Bronchial epithelial cell (primary cell): Measurements from ENCODE around the gene SLC27A1. TPM values are rescaled to one million over a fixed set of nuclear protein-coding genes. Genes with fewer than 3 reads are reported as not detected.

Source experiments
- DNase-seq: peaks from one replicate; pipeline ENCODE4 v3.0.0-alpha.2; 2010; ENCODE audit warnings: low read depth
- FAIRE-seq: peaks from 2 replicates; lab custom pipeline; 2011; peaks lifted over from hg19 to GRCh38; lab: Jason Lieb, UNC
- H3K27me3 ChIP-seq: 2 replicates; pipeline ENCODE4 v1.5.1; 2011; ENCODE audit warnings: low read length; ENCODE audit not compliant: control insufficient read depth, insufficient read depth
- H3K36me3 ChIP-seq: 2 replicates; pipeline ENCODE4 v1.5.1; 2011; ENCODE audit warnings: low read length; ENCODE audit not compliant: control insufficient read depth, insufficient read depth
- H3K4me3 ChIP-seq: 2 replicates; pipeline ENCODE4 v1.5.1; 2011; ENCODE audit warnings: mild to moderate bottlenecking, low read depth, low read length, control low read depth
- total RNA-seq: library from RNA; depleted of rRNA; stranded (reverse); fragments of >200 nt; gene quantifications from 2 replicates; pipeline ENCODE4 v1.2.1, GENCODE V29; 2014
- TF ChIP-seq, protein P1 (sequence below): IDR thresholded peaks from 2 replicates; pipeline ENCODE4 v1.5.1; 2011; ENCODE audit warnings: mild to moderate bottlenecking, moderate library complexity, low read length, control low read depth, inconsistent platforms; ENCODE audit not compliant: insufficient read depth, severe bottlenecking

The SLC27A1 gene
- 5.9 and 7.9 TPM in 2 replicates for total RNA-seq

DNA sequence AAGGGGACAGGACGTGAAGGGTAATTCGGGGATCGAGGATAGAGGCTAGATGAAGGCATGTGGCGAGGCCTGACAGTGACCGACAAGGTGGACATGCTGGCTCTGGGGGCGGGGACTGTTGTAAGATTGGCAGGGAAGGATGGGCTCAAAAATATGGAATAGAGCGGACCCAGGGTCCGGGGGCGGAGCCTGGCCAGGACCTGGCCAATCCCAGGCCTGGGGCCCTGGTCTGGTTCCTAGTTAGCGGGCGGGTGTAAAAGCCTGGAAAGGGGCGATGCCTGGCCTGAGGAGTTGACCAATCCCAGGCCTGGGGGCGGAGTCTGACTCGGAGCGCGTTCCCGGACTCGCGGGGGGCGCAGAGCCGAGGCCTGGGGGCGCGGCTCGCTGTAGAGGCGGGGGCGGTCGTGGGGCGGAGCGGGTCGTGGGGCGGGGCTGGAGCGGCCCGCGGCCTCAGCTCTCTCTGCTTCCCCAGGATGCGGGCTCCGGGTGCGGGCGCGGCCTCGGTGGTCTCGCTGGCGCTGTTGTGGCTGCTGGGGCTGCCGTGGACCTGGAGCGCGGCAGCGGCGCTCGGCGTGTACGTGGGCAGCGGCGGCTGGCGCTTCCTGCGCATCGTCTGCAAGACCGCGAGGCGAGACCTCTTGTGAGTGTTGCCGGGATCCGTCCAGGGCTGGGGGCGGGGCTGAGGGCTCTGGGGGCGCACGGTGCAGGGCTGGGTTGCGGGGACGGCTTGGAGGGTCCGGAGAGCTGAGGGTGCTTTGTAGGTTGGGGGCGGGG lies at the start of gene SLC27A1:
Gene SLC27A1 (plus strand): TSS at position 457 of the 774 bp plus-strand sequence. CDS start 17 bp downstream, at position 474.
- Histone ChIP-seq H3K27me3 (no peaks in the 10 kb centered on the region), H3K4me3 (peak within 1 kb of the TSS; percentile 84), H3K36me3 (no peaks in the 10 kb centered on the region)
- TF ChIP-seq, protein P1, sequence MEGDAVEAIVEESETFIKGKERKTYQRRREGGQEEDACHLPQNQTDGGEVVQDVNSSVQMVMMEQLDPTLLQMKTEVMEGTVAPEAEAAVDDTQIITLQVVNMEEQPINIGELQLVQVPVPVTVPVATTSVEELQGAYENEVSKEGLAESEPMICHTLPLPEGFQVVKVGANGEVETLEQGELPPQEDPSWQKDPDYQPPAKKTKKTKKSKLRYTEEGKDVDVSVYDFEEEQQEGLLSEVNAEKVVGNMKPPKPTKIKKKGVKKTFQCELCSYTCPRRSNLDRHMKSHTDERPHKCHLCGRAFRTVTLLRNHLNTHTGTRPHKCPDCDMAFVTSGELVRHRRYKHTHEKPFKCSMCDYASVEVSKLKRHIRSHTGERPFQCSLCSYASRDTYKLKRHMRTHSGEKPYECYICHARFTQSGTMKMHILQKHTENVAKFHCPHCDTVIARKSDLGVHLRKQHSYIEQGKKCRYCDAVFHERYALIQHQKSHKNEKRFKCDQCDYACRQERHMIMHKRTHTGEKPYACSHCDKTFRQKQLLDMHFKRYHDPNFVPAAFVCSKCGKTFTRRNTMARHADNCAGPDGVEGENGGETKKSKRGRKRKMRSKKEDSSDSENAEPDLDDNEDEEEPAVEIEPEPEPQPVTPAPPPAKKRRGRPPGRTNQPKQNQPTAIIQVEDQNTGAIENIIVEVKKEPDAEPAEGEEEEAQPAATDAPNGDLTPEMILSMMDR, result no peak
- DNase-seq, result peak; percentile 94
- FAIRE-seq, result peak; percentile 52

DNA sequence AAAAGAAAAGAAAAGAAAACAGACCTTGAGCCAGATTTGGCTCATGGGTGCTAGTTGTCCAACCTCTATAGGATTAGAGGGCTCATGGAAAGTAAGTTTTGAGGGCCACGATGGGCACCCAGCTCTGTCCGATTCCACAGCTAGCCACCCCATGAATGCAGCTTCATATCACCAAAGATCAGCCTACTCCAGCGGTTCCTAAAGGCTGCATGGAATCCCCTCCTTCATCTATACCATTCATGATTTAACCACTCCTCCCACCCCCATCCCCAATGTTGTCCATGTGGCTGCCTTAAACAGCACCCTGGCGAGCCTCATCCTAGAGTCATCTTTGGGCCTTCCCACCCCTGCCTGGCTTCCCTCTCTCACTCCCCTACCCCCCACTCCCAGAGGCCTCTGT lies 48.4 kb upstream of the SLC27A1 start:
- H3K36me3 ChIP-seq, result peaks cover 3% of the 10 kb centered on the region
- no peak overlapping the region for H3K4me3 ChIP-seq
- no peaks in the 10 kb centered on the region for H3K27me3 ChIP-seq
- FAIRE-seq, result no peak
- TF ChIP-seq, protein P1, result no peak
- no peak for DNase-seq

DNA sequence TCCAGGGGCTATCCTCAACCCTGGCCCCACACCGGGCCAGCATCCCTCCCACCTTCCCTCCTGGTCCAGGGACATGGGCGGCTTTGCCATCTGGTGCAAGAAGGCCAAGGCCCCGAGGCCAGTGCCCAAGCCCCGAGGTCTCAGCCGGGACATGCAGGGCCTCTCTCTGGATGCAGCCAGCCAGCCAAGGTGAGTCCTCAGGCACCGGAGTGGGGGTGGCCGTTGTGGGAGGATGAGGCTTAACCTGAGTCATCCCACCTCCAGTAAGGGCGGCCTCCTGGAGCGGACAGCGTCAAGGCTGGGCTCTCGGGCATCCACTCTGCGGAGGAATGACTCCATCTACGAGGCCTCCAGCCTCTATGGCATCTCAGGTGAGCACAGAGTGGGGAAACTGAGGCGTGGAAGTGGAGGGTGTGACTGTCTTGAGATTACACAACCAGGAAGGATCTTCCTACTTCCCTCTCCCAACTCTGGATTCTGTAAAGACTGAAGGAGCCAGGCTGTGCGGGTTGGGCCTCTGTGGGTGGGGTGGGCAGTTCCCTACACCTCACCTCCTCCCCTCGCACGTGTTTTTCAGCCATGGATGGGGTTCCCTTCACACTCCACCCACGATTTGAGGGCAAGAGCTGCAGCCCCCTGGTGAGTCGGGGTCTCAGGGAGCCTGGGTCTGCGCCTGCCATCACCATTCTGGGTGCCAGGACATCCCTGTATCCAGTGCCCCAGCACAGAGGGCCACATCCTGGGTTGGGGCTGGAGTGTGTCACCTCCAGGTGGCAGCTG lies 46.7 kb upstream of the SLC27A1 start:
- DNase-seq, result no peak
- H3K36me3 ChIP-seq, result peaks cover 3% of the 10 kb centered on the region
- no peak overlapping the region for H3K4me3 ChIP-seq
- no peaks in the 10 kb centered on the region for H3K27me3 ChIP-seq
- no peak for FAIRE-seq
- TF ChIP-seq, protein P1, result no peak

DNA sequence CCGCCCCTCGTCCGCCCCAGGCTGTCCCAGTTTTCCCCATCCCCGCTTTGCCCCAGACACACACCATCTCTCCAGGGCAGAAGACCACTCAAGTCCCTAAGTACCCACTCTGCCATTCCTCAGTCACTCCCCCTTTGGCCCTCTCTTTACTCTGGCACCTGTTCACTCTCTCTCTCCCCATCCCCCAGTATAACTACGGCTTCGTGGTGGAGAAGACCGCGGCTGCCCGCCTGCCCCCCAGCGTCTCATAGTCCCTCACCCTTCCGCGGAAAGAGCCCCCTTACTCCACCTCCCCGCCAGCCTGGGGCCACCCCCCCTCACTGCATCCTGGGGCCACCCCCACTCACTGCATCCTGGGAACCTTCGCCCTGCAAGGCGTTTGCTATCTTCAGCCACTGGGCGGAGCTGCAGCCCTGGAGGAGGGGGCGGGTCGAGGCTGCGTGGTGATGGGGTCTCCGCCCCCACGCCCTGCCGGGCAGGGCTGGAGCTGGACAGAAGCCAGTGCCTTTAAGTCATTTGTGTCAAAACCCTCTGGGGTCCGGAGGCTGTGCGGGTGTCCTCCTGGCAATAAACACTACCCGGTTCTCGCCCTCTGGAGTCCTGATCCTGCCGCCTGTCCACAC lies 45.5 kb upstream of the SLC27A1 start:
- DNase-seq (no peak), FAIRE-seq (no peak)
- H3K27me3 ChIP-seq, result no peaks in the 10 kb centered on the region
- no peak overlapping the region for H3K4me3 ChIP-seq
- H3K36me3 ChIP-seq, result peaks cover 3% of the 10 kb centered on the region
- TF ChIP-seq, protein P1, result peak; percentile 63

DNA sequence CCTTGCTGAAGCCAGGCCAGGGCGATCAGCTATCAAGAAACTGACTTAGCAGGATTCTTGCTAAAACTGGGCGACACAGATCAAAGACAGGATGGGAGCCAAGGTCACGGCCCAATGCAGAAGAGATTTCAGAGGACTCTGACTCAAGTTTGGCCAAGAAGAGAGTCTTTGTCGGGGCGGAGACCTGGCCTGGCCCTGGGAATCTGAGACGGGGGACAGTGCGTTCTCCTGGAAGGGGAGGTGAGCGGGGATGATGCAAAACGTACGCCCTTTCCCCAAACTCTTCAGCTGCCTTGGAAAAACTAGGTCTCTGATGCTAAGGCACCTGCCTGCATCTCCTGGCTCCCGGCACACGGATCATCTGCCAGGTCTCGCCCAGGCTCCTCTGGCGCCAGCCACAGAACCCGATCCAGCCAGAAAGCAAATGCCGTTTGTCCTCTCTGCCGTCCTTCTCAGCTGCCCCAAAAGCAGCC lies 40.6 kb upstream of the SLC27A1 start:
- TF ChIP-seq, protein P1, result no peak
- no peaks in the 10 kb centered on the region for H3K36me3 ChIP-seq
- H3K4me3 ChIP-seq, result no peak overlapping the region
- H3K27me3 ChIP-seq, result no peaks in the 10 kb centered on the region
- no peak for FAIRE-seq
- DNase-seq, result no peak
